ENCODE measurements around the gene MARCHF7. TPM values are rescaled to one million over a fixed set of nuclear protein-coding genes. Genes with fewer than 3 reads are reported as not detected.

The MARCHF7 gene
- total RNA-seq, 1 experiment from 2014 or later: 90.7 TPM

DNA sequence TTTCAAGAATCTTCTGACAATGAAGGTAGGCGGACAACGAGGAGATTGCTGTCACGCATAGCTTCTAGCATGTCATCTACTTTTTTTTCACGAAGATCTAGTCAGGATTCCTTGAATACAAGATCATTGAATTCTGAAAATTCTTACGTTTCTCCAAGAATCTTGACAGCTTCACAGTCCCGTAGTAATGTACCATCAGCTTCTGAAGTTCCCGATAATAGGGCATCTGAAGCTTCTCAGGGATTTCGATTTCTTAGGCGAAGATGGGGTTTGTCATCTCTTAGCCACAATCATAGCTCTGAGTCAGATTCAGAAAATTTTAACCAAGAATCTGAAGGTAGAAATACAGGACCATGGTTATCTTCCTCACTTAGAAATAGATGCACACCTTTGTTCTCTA is 35.8 kb downstream of the MARCHF7 start:
- TSS peak; percentile 36 for BruUV-seq (replicated peaks)
- H3K27ac Mint-ChIP-seq (ENCODE audit: unreplicated experiment): peak overlapping the region; percentile 42
- ChIA-PET CTCF (interaction anchor here (0.6 kb wide), 1 partner anchor 12 kb away, joined by 3 read pairs; no protein-coding TSS in a partner anchor), POLR2A (no interaction called here)
- Histone ChIP-seq H3K36me3 (ENCODE audit: control insufficient read depth, insufficient read depth, low read length) (peaks cover 1% of the 10 kb centered on the region; the same call in 1 of the 2 replicates), H3K9me3 (no peaks in the 10 kb centered on the region), H3K4me1 (no peaks in the 10 kb centered on the region), H3K27me3 (replicated peaks; ENCODE audit: control insufficient read depth, insufficient read depth, low read length) (no peaks in the 10 kb centered on the region), H3K4me3 (ENCODE audit: low read depth, low read length) (no peak overlapping the region)
- H3K9me3 Mint-ChIP-seq (ENCODE audit: unreplicated experiment): no peaks in the 10 kb centered on the region
- DNase-seq: no peak
- no peak overlapping the region for H3K4me3 Mint-ChIP-seq (ENCODE audit: unreplicated experiment)
- peaks cover 74% of the 10 kb centered on the region for H3K36me3 Mint-ChIP-seq (ENCODE audit: insufficient read depth, unreplicated experiment)
- no peaks in the 10 kb centered on the region for H3K27me3 Mint-ChIP-seq (ENCODE audit: insufficient read depth, unreplicated experiment)
- intact Hi-C loops (cut with micrococcal nuclease; ENCODE audit: unreplicated experiment): no loop called here
- peaks cover 9% of the 10 kb centered on the region for H3K4me1 Mint-ChIP-seq (ENCODE audit: low read depth, unreplicated experiment)
- TF ChIP-seq, protein P1, sequence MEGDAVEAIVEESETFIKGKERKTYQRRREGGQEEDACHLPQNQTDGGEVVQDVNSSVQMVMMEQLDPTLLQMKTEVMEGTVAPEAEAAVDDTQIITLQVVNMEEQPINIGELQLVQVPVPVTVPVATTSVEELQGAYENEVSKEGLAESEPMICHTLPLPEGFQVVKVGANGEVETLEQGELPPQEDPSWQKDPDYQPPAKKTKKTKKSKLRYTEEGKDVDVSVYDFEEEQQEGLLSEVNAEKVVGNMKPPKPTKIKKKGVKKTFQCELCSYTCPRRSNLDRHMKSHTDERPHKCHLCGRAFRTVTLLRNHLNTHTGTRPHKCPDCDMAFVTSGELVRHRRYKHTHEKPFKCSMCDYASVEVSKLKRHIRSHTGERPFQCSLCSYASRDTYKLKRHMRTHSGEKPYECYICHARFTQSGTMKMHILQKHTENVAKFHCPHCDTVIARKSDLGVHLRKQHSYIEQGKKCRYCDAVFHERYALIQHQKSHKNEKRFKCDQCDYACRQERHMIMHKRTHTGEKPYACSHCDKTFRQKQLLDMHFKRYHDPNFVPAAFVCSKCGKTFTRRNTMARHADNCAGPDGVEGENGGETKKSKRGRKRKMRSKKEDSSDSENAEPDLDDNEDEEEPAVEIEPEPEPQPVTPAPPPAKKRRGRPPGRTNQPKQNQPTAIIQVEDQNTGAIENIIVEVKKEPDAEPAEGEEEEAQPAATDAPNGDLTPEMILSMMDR (IDR thresholded peaks at IDR 0.05; ENCODE audit: insufficient read depth in 1 of 2, low read depth in 1 of 2, low read length in 1 of 2, severe bottlenecking in 1 of 2, unreplicated experiment in 1 of 2): no peak

DNA sequence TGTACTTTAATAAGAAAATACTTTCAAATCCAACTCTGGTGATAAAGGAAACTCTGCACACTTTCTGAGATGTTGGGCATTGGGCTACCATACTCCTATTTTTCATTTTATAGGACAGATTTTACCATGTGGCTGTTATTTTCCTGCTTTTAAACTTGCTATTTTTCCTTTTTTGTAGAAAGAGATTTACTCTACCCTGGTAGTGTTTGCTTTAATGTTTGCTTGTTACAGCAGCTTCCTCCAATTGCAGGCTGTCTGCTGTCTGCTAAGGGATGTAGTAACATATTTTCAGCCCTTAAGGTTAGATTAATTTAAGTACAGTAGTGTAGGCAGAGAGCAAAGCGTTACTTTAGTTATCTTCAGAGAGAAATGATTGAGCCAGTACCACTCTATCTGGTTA is 38.6 kb downstream of the MARCHF7 start:
- Mint-ChIP-seq H3K27me3 (ENCODE audit: insufficient read depth, unreplicated experiment) (no peaks in the 10 kb centered on the region), H3K4me1 (ENCODE audit: low read depth, unreplicated experiment) (no peaks in the 10 kb centered on the region), H3K4me3 (ENCODE audit: unreplicated experiment) (no peak overlapping the region), H3K36me3 (ENCODE audit: insufficient read depth, unreplicated experiment) (peaks cover 47% of the 10 kb centered on the region), H3K27ac (ENCODE audit: unreplicated experiment) (no peak overlapping the region), H3K9me3 (ENCODE audit: unreplicated experiment) (no peaks in the 10 kb centered on the region)
- TF ChIP-seq, protein P1 (IDR thresholded peaks at IDR 0.05; ENCODE audit: insufficient read depth in 1 of 2, low read depth in 1 of 2, low read length in 1 of 2, severe bottlenecking in 1 of 2, unreplicated experiment in 1 of 2): no peak
- intact Hi-C loops (cut with micrococcal nuclease; ENCODE audit: unreplicated experiment): no loop called here
- no peaks in the 10 kb centered on the region for H3K27me3 ChIP-seq (replicated peaks; ENCODE audit: control insufficient read depth, insufficient read depth, low read length)
- no peaks in the 10 kb centered on the region for H3K4me1 ChIP-seq
- ChIA-PET CTCF (no interaction called here), POLR2A (no interaction called here)
- H3K36me3 ChIP-seq (ENCODE audit: control insufficient read depth, insufficient read depth, low read length): peaks cover 1% of the 10 kb centered on the region; the same call in 1 of the 2 replicates
- DNase-seq: no peak
- no peaks in the 10 kb centered on the region for H3K9me3 ChIP-seq
- no TSS peak for BruUV-seq (replicated peaks)
- no peak overlapping the region for H3K4me3 ChIP-seq (ENCODE audit: low read depth, low read length)

DNA sequence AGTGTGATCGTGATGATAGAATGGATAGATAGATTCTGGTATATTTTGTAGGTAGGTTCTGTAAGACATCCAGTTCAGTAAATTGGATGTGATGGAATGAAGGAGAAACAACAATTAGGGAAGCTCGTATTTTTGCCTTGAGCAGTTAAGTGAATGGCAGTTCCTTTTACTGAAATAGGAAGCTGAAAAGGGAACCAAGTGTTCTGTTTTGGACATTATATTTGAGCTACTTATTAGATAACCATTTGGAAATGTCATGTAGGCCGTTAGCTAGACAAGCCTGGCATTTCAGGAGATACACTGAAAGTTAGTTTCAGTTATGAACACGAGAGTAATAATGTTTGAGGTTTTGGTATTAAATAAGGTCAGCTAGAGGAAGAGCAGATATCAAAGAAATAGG is 41.5 kb downstream of the MARCHF7 start:
- peaks cover 8% of the 10 kb centered on the region for H3K4me1 Mint-ChIP-seq (ENCODE audit: low read depth, unreplicated experiment)
- Histone ChIP-seq H3K4me1 (peaks cover 15% of the 10 kb centered on the region), H3K27me3 (replicated peaks; ENCODE audit: control insufficient read depth, insufficient read depth, low read length) (no peaks in the 10 kb centered on the region), H3K36me3 (ENCODE audit: control insufficient read depth, insufficient read depth, low read length) (peaks cover 1% of the 10 kb centered on the region; the same call in 1 of the 2 replicates), H3K4me3 (ENCODE audit: low read depth, low read length) (no peak overlapping the region), H3K9me3 (no peaks in the 10 kb centered on the region)
- no TSS peak for BruUV-seq (replicated peaks)
- no peaks in the 10 kb centered on the region for H3K27me3 Mint-ChIP-seq (ENCODE audit: insufficient read depth, unreplicated experiment)
- POLR2A ChIA-PET: no interaction called here
- peaks cover 40% of the 10 kb centered on the region for H3K36me3 Mint-ChIP-seq (ENCODE audit: insufficient read depth, unreplicated experiment)
- intact Hi-C loops (cut with micrococcal nuclease; ENCODE audit: unreplicated experiment): no loop called here
- TF ChIP-seq, protein P1 (IDR thresholded peaks at IDR 0.05; ENCODE audit: insufficient read depth in 1 of 2, low read depth in 1 of 2, low read length in 1 of 2, severe bottlenecking in 1 of 2, unreplicated experiment in 1 of 2): no peak
- H3K4me3 Mint-ChIP-seq (ENCODE audit: unreplicated experiment): no peak overlapping the region
- CTCF ChIA-PET: no interaction called here
- DNase-seq: no peak
- H3K27ac Mint-ChIP-seq (ENCODE audit: unreplicated experiment): no peak overlapping the region
- no peaks in the 10 kb centered on the region for H3K9me3 Mint-ChIP-seq (ENCODE audit: unreplicated experiment)

All from Caco-2 (cell line).